Heart right ventricle (tissue), 16 donors: ENCODE results near the gene NECTIN4. TPM values are rescaled to one million over a fixed set of nuclear protein-coding genes. Genes with fewer than 3 reads are reported as not detected.

ENCODE experiments used
- ATAC-seq, 8 donors: fragments of 200-7000 bp; cut with Tn5 transposase; one replicate each; pipeline ENCODE4 v1.9.1; 2020; ENCODE audit warnings: mild to moderate bottlenecking in 8 of 8, moderate library complexity in 8 of 8, moderate number of reproducible peaks in 1 of 8
- DNase-seq, 2 donors: peaks; one replicate each; pipeline ENCODE4 v3.0.0-alpha.2; 2020
- H3K27ac ChIP-seq, 10 donors: fragments of 200-600 bp; sonication (generic) in 2 of 10; one replicate each; pipeline versions ENCODE4 v1.5.0 to v1.8.0; 2020 to 2022; ENCODE audit warnings: mild to moderate bottlenecking in 3 of 10
- H3K27me3 ChIP-seq, 7 donors: fragments of 200-600 bp; one replicate each; pipeline ENCODE4 v1.8.0; 2021 to 2022; ENCODE audit warnings: mild to moderate bottlenecking in 2 of 7
- H3K36me3 ChIP-seq, 9 donors: fragments of 200-600 bp; sonication (generic) in 1 of 9; one replicate each; pipeline versions ENCODE4 v1.5.0 to v1.8.0; 2020 to 2022; ENCODE audit warnings: mild to moderate bottlenecking in 2 of 9
- H3K4me1 ChIP-seq, 9 donors: fragments of 200-600 bp; sonication (generic) in 1 of 9; one replicate each; pipeline versions ENCODE4 v1.5.0 to v1.8.0; 2020 to 2022; ENCODE audit warnings: mild to moderate bottlenecking in 4 of 9
- H3K4me3 ChIP-seq, 10 donors: fragments of 200-600 bp; sonication (generic) in 2 of 10; one replicate each; pipeline versions ENCODE4 v1.5.0 to v1.8.0; 2020 to 2022; ENCODE audit warnings: mild to moderate bottlenecking in 7 of 10, moderate library complexity in 2 of 10
- H3K9me3 ChIP-seq, 11 donors: fragments of 200-600 bp in 10 of 11; sonication (generic) in 2 of 11; one replicate each; pipeline versions ENCODE4 v1.5.0 to v1.8.0; 2013 to 2022; ENCODE audit warnings: mild to moderate bottlenecking in 2 of 11, control low read depth in 1 of 11, moderate library complexity in 1 of 11
- WGBS, 2 donors: extraction: QIAGEN DNeasy Blood & Tissue Kit; methylation state at CpG; one replicate each; pipeline ENCODE4 v1.1.7; 2013; ENCODE audit warnings: inconsistent platforms in 1 of 2; 5-methylcytosine and 5-hydroxymethylcytosine counted together
- intact Hi-C, 10 donors: fragments of 100-400 bp; cut with DNase I; formaldehyde crosslinking; loops; one replicate each; pipeline versions ENCODE4 v1.11.1 to v1.14.2; 2022
- polyA plus RNA-seq, 2 donors: library from polyadenylated mRNA; stranded (reverse); fragments of 200-250 nt; gene quantifications; one replicate each; pipeline ENCODE4 v1.2.3, GENCODE V29; 2013
- total RNA-seq, 10 donors: library from RNA; stranded (reverse); fragmentation: NEBNext Ultra II Directional in 3 of 10; extraction: Animal tissue kit (Norgen Biotek cat#: 25700) in 3 of 10; gene quantifications; one replicate each; pipeline versions ENCODE4 v1.2.1 to v1.2.4, GENCODE V29; 2021 to 2023
- TF ChIP-seq, protein P1 (sequence below), 9 donors: fragments of 200-600 bp; sonication (generic) in 2 of 9; IDR thresholded peaks; one replicate each; pipeline versions ENCODE4 v1.5.0 to v1.8.0; 2021 to 2022; ENCODE audit warnings: antibody characterized with exemption in 9 of 9, mild to moderate bottlenecking in 5 of 9, moderate library complexity in 1 of 9
- donor health status: Arrhythmogenic right ventricular cardiomyopathy.
- donor health status: ischemic (EF 13 %, LVEDD 7.1; RV severe dilation, severe dysfunction).
- donor health status: healthy with polysubstance abuse.
- donor health status: DM: no; HTN: yes; CAD: no.
- donor health status: DM: no; HTN: no; CAD: no.
- donor health status: ischemic (EF 25% LVEDD 6.9; RV normal size, moderate dysfunction).
- donor health status: ischemic (EF 25% LVEDD 5.7; RV mildly dilated, moderate dysfunction).
- donor health status: healthy.
- donor health status: DM: yes; HTN: yes; CAD: no.
- donor health status: Ischemic cardiomyopathy.
- donor health status: ischemic (EF 35%, LVEDD 5.7; RV mildly dilated, moderate dysfunction).
- donor health status: nonischemic (EF 11% LVEDD 7.7; RV severe dilation, severe dysfunction).
- donor health status: DM: yes; HTN: yes; CAD: no.
- donor health status: PGD.
- donor health status: ischemic (EF 29% LVEDD 5.4; RV normal size, mild dysfunction).
- donor health status: nonischemic (EF 23%, LVEDD 6.1; RV moderate dilation, normal function).

The NECTIN4 gene
- total and polyA plus RNA-seq, 12 donors = 0.06 to 0.19 TPM; not detected in 10

DNA sequence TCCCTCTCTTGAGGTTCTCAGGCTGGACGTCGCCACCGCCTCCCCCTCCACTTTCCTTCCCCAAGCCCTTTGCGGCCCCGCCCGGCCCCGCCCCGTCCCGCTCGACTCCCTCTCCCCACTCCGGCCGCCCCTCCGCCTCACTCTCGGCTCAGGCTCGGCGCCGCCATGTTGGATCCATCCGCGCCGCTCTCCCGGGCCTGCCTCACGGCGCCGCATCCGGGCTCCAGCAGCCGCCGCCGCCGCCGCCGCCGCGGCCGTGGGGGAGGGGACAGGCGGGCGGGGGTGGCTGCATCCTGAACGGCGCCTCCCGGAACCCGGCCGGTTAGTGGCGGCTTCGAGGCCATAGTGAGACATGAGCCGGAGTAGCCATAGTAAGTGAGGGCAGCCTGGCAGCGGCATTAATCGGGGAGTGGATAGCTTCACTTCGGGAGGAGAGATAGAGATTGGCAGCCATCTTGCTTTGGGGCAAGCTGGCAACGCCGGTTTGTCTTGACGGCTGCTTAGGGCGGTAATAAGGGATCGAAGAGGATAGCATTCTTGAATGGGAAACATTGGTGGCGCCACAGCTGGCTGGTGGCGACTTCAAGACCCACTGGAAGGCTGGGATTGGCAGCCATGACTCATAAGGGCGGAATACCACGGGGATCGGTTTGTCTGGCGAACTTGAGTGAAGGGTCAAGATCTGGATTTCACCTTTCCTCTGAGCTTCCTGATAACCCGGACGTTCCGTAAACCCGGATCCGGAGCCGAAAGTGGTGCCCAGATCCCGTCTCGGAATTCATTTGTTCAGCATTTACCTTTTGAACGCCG is 43.3 kb upstream of the NECTIN4 start, which contains the start of gene DEDD:
Gene DEDD, minus strand, starts transcription at position 258 of the 810 bp plus-strand sequence. CDS start 8,205 bp downstream, outside the sequence.
- H3K27me3 ChIP-seq = no peaks in the 10 kb centered on the region
- peak within 1 kb of the TSS; percentile 89 to 99 (median 96) for H3K27ac ChIP-seq
- ATAC-seq = peak; percentile 95 to 97 (median 96)
- intact Hi-C loops = loop anchor here in 5 of 10 donors (2.0 to 10.0 kb wide), 5 partner anchors 22 to 138 kb away; partner anchors contain the start of genes NDUFS2 (in 1 of the 5) and PPOX (in 1 of the 5)
- peaks cover 0 to 44% (median 6%) of the 10 kb centered on the region in 9 donors for H3K36me3 ChIP-seq
- H3K9me3 ChIP-seq = no peaks in the 10 kb centered on the region
- DNase-seq = peak; percentile 90 to 97
- peaks cover 4 to 63% (median 45%) of the 10 kb centered on the region in 9 donors for H3K4me1 ChIP-seq
- TF ChIP-seq, protein P1, sequence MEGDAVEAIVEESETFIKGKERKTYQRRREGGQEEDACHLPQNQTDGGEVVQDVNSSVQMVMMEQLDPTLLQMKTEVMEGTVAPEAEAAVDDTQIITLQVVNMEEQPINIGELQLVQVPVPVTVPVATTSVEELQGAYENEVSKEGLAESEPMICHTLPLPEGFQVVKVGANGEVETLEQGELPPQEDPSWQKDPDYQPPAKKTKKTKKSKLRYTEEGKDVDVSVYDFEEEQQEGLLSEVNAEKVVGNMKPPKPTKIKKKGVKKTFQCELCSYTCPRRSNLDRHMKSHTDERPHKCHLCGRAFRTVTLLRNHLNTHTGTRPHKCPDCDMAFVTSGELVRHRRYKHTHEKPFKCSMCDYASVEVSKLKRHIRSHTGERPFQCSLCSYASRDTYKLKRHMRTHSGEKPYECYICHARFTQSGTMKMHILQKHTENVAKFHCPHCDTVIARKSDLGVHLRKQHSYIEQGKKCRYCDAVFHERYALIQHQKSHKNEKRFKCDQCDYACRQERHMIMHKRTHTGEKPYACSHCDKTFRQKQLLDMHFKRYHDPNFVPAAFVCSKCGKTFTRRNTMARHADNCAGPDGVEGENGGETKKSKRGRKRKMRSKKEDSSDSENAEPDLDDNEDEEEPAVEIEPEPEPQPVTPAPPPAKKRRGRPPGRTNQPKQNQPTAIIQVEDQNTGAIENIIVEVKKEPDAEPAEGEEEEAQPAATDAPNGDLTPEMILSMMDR (IDR thresholded peaks at IDR 0.05) = peak in 2 of 9 donors; percentile 18 to 39
- H3K4me3 ChIP-seq = peak within 1 kb of the TSS; percentile 55 to 85 (median 74)
- WGBS, 2 donors = 0% methylated on average over 68 of the region's 68 CpGs

DNA sequence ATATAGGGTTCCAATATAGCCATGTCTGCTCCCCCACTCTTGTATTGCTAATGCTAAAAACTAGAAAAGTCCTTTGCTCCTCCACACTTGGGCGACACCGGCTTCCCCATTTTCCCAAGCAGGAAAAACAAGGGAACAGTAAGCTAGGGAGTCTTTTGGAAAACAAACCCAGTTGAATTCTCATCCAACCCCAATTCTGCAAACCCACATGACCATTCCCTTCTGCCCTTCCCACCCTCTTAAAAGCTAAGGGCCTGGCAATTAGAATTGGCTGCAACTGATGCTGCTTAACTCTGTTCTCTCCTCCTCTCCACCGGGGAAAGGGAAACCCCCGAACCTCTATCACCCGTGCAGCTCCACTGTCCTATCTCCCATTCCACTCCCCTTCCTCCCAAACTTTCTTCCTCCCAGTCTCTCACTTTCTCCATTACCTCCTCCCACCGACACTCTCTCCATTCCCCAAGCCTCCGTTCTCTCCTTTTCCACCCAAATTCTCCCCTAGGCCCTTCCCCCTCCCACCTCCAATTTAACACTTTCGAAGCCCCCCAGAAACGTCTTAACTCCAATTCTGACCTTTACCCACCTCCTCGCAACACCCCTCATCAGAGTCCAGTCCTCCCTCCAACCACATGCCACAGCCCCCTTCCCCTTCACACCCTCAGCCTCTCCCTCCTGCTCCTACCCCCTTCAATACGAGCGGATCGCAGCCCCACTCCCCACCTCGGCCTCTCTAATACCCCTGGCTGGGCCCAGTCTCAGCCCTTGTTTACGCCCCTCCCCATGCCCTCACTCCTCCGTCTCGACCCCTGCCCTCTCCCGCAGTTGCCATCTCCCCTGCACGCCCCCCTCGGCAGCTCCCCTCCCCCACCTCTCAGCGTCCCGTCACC is 42.4 kb upstream of the NECTIN4 start:
- Histone ChIP-seq H3K27ac (peak overlapping the region; percentile 89 to 99 (median 96)), H3K4me3 (peak overlapping the region; percentile 55 to 85 (median 74)), H3K9me3 (no peaks in the 10 kb centered on the region), H3K36me3 (peaks cover 0 to 52% (median 15%) of the 10 kb centered on the region in 9 donors), H3K4me1 (peaks cover 4 to 68% (median 50%) of the 10 kb centered on the region in 9 donors), H3K27me3 (no peaks in the 10 kb centered on the region)
- TF ChIP-seq, protein P1 (IDR thresholded peaks at IDR 0.05) = no peak
- intact Hi-C loops = loop anchor here in 5 of 10 donors (2.0 to 10.0 kb wide), 5 partner anchors 23 to 137 kb away; partner anchors contain the start of genes NDUFS2 (in 1 of the 5) and PPOX (in 1 of the 5)
- DNase-seq (no peak), ATAC-seq (peak in 4 of 8 donors; percentile 9 to 17 (median 14))
- 3 to 4% methylated on average over 22 of the region's 22 CpGs for WGBS, 2 donors

DNA sequence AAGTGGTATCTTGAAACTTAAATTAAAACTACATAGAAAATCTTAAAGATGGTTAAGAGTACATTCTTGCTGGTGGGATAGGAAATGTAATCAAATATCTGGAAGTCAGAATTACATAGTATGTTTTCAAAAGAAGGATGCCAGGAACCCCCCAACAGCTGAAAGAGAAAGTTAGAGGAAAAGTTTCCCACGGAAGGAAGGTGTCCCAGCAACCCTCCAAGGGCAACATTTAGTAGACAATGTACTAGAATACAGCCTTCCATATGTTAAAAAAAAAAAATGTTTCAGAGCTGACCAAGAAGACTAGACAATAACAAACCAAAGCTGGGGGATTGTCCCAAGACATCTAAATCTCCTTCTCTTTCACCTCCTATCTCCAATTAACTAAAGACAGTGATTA is 40.9 kb upstream of the NECTIN4 start:
- Histone ChIP-seq H3K36me3 (peaks cover 0 to 62% (median 21%) of the 10 kb centered on the region in 9 donors), H3K9me3 (no peaks in the 10 kb centered on the region), H3K4me1 (peaks cover 4 to 67% (median 51%) of the 10 kb centered on the region in 9 donors), H3K27ac (peak overlapping the region in 6 of 10 donors; percentile 12 to 99 (median 91)), H3K4me3 (peak overlapping the region in 3 of 10 donors; percentile 56 to 85 (median 64)), H3K27me3 (no peaks in the 10 kb centered on the region)
- ATAC-seq = no peak
- no peak for DNase-seq
- WGBS, 2 donors = 32 to 40% methylated on average over 1 of the region's 1 CpG
- TF ChIP-seq, protein P1 (IDR thresholded peaks at IDR 0.05) = no peak
- intact Hi-C loops = loop anchor here in 3 of 10 donors (5.0 to 10.0 kb wide), 2 partner anchors 37 to 135 kb away; partner anchors contain the start of gene PPOX (in 1 of the 3)
